Skeletal muscle satellite cell (primary cell): ENCODE results near the gene LTBP1.

ENCODE experiments used
- H3K27me3 ChIP-seq: 2 replicates; pipeline ENCODE4 v1.7.0; 2013; ENCODE audit warnings: low read length; ENCODE audit not compliant: control insufficient read depth, insufficient read depth
- H3K36me3 ChIP-seq: 2 replicates; pipeline ENCODE4 v1.7.0; 2013; ENCODE audit warnings: mild to moderate bottlenecking, control low read depth, low read length; ENCODE audit not compliant: insufficient read depth
- H3K4me1 ChIP-seq: 2 replicates; pipeline ENCODE4 v1.7.0; 2013; ENCODE audit warnings: low read length; ENCODE audit not compliant: control insufficient read depth, insufficient read depth
- H3K4me2 ChIP-seq: 2 replicates; pipeline ENCODE4 v1.7.0; 2013; ENCODE audit warnings: mild to moderate bottlenecking, low read length
- H3K4me3 ChIP-seq: 2 replicates; pipeline ENCODE4 v1.7.0; 2013; ENCODE audit warnings: low read length
- H3K9ac ChIP-seq: 2 replicates; pipeline ENCODE4 v1.7.0; 2013; ENCODE audit warnings: mild to moderate bottlenecking, low read depth, low read length, moderate library complexity
- H3K9me3 ChIP-seq: replicated peaks from 2 replicates; pipeline ENCODE4 v1.7.0; 2013; ENCODE audit warnings: mild to moderate bottlenecking, control low read depth, low read length

LTBP1 gene

DNA sequence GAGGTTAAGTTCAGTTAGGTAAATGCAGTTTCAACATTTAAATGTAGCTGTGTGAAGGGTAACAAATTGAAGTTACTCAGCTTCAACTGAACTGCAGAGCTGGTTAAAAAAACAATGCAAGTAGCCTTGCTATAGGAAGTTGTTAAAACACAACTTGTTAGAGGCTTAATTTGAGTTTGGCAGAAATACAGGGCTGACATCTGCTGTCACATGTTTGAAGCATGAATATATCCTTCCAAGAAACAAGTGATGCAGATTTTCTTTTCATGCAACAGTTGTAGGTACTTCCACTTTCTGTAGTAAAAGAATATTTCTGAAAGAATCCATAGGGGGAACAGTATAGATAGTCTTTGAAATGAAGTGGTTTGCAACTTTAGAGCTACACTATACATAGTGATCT lies 321.0 kb downstream of the LTBP1 start:
- peak overlapping the region; percentile 18 for H3K9ac ChIP-seq
- no peaks in the 10 kb centered on the region for H3K27me3 ChIP-seq
- peaks cover 7% of the 10 kb centered on the region for H3K9me3 ChIP-seq
- peaks cover 15% of the 10 kb centered on the region for H3K4me1 ChIP-seq
- H3K4me2 ChIP-seq: no peak overlapping the region
- H3K4me3 ChIP-seq: no peak overlapping the region
- peaks cover 55% of the 10 kb centered on the region for H3K36me3 ChIP-seq

DNA sequence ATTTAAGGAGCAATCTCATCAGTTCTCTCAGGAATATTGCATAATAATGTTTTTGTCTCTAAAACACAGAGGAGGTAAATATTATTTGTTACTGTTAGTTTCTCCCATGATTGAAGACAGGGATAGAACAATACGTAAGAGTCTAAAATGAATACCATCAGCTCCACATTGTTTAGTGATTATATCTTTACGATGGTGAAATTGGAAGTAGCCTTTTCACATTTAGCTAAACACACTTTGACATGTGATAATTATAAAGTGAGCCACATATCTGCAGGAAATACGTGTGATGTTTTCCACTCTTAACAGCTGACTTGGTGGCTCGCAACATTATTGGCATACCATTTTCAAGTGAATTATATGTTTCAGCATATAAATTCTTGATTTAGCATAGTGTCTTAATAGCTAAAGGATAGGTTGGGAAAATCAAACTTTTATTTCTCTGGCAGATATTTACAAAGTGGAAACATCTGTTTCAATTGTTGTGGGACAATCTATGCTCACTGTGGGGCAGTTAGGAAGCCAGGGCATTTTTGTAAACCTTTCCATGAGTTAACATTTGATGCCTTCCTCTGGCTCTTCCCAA lies 321.6 kb downstream of the LTBP1 start:
- Histone ChIP-seq H3K27me3 (no peaks in the 10 kb centered on the region), H3K4me1 (peaks cover 15% of the 10 kb centered on the region)

DNA sequence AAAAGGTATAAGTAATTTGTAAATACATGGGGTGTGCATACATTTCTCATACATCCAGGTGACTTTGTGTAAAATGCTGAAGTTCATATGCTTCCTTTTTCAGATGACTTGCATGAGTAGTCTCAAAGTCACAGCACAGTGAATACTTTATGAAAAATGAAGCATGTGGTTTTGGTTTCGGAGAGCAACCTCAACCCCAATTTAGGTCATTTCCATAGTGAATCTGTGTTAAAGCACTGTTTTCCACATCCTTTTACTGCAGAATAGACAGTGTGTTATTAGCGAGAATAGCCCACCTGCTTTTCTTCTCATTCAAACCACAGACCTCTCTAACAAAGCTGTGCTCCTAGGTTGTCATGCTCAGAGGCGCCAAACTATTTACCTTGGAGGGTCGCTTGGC lies 325.2 kb downstream of the LTBP1 start:
- Histone ChIP-seq H3K4me2 (no peak overlapping the region), H3K4me1 (peaks cover 30% of the 10 kb centered on the region), H3K9me3 (no peaks in the 10 kb centered on the region), H3K27me3 (no peaks in the 10 kb centered on the region), H3K36me3 (peaks cover 50% of the 10 kb centered on the region), H3K9ac (peak overlapping the region; percentile 69), H3K4me3 (no peak overlapping the region)

More for the DNA sequence above, 321.6 kb downstream of the LTBP1 start:
- H3K36me3 ChIP-seq: peaks cover 53% of the 10 kb centered on the region
- no peak overlapping the region for H3K4me2 ChIP-seq
- H3K9me3 ChIP-seq: peaks cover 7% of the 10 kb centered on the region
- H3K4me3 ChIP-seq: no peak overlapping the region
- peak overlapping the region; percentile 18 for H3K9ac ChIP-seq

DNA sequence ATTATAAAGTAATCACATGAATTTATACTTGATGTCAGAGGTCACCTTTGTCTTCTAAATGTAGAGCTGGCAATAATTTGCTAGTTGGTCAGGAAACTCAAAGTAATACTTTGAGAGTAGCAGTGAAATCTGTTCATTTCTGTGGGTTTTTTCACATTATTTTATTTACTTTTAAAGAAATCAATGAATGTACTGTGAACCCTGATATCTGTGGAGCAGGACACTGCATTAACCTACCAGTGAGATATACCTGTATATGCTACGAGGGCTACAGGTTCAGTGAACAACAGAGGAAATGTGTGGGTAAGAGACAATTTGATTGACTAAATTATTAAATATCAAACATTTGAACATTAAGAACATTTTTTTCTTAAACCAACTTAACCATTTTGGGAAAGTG lies 326.7 kb downstream of the LTBP1 start:
- H3K4me3 ChIP-seq: no peak overlapping the region
- H3K9me3 ChIP-seq: no peaks in the 10 kb centered on the region
- no peak overlapping the region for H3K9ac ChIP-seq
- peaks cover 47% of the 10 kb centered on the region for H3K36me3 ChIP-seq
- H3K27me3 ChIP-seq: no peaks in the 10 kb centered on the region
- no peak overlapping the region for H3K4me2 ChIP-seq
- peaks cover 27% of the 10 kb centered on the region for H3K4me1 ChIP-seq

DNA sequence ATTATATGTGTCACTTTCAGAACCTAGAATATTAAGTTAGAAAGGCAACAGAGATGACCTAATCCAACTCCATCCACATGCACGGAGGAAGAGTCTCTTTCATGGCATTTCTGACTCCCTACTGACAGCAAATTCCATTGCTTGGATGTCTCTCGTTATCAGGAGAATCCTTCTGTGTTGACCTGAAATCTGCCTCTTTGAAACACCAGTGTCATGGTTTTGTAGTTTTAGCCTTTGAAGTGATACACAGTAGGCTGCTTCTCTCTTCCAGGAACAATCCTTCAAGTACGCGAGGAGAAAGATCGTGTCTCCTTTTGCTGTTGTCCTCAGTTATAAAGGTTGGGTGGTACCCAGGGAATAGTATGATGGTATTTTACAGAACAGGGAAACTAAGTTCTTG lies 327.8 kb downstream of the LTBP1 start:
- H3K4me3 ChIP-seq: no peak overlapping the region
- no peak overlapping the region for H3K9ac ChIP-seq
- H3K9me3 ChIP-seq: no peaks in the 10 kb centered on the region
- no peak overlapping the region for H3K4me2 ChIP-seq
- H3K27me3 ChIP-seq: no peaks in the 10 kb centered on the region
- H3K36me3 ChIP-seq: peaks cover 43% of the 10 kb centered on the region
- peaks cover 30% of the 10 kb centered on the region for H3K4me1 ChIP-seq

DNA sequence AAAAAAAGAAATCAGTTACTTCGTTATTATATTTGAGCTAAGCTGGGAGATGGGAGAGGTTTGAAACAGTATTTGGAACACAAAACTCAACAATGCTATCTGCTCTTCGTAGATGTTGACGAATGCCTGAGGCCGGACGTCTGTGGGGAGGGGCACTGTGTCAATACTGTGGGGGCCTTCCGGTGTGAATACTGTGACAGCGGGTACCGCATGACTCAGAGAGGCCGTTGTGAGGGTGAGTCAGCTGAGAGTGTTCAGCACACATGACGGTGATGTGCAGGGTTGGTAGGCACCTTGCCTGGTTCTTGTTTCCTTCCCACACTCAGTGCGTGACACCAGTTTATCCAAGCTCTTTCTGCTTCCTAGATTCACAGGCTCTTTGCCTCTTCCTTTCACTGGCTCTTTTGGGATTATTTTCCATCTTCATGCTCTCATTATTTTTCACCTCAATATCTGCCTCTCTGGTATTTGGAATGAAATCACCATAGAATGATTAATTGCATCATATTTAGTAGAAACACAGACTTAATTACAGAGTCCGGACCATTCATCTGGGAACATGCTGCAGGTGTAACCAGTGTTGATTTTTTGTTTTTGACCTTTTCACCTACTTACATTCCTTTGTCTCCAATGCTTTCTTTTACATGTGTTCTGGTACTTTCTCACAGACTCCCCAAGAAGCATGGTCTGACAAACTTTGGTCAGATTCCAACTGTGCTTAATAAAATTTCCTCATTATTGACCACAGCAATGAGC lies 329.1 kb downstream of the LTBP1 start:
- H3K9me3 ChIP-seq: no peaks in the 10 kb centered on the region
- H3K4me2 ChIP-seq: peak overlapping the region; percentile 2
- H3K4me1 ChIP-seq: peaks cover 28% of the 10 kb centered on the region
- H3K4me3 ChIP-seq: no peak overlapping the region
- H3K27me3 ChIP-seq: no peaks in the 10 kb centered on the region
- peak overlapping the region; percentile 70 for H3K9ac ChIP-seq
- H3K36me3 ChIP-seq: peaks cover 56% of the 10 kb centered on the region

DNA sequence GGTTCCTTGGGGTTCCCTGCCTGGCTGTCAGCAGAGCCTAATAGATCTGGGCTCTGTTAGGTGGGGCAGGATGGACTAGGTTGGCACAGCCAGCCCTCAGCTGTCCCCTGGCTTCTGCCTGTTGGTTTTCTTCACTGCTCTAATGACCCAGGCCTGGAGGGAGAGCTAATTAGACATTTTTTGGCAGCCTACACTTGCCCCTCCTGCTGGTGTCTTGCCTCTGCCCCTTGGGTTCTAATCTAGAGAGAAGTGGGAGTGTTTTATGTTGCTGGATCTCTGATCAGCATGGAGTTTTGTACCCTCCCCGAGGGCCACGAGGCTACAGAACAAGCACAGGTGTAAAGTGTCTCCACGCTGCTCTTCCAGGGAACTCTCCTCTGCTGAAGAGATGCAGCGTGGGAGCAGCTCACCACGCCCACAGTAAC lies 330.3 kb downstream of the LTBP1 start:
- Histone ChIP-seq H3K4me1 (peaks cover 26% of the 10 kb centered on the region), H3K27me3 (no peaks in the 10 kb centered on the region), H3K9ac (peak overlapping the region; percentile 70), H3K9me3 (no peaks in the 10 kb centered on the region), H3K36me3 (peaks cover 61% of the 10 kb centered on the region), H3K4me2 (no peak overlapping the region), H3K4me3 (no peak overlapping the region)

DNA sequence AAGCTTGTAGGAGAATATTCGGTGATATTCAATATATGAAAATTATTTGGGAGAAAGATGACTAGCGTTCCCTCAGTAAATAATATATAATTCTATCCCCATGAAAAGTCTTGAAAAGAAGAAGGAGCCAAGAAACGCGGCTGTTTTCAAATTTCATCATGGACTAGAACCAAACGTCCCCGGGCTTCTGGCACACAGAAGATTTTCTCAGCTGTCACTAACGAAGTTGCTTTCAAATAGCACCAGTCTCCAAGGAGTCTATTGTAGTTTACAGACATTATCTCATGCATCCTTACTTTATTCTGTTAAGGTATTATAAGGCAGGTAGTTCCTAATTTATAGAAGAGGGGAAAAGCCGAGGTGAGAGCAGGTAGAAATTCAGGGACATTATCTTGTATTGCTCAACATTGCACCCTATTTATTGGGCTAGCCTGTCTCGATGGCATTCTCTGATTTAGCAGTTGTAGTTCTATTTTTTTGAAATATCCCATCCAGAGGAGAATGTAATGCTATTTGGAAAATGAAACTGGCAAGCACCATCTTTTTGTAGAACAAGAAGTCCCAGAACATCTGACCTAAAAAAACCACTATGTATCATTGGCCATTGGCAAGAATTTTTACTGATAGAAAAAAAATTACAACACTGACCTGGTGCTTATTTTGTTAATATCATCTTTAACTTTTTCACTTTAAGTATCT lies 331.6 kb downstream of the LTBP1 start:
- H3K36me3 ChIP-seq: peaks cover 61% of the 10 kb centered on the region

DNA sequence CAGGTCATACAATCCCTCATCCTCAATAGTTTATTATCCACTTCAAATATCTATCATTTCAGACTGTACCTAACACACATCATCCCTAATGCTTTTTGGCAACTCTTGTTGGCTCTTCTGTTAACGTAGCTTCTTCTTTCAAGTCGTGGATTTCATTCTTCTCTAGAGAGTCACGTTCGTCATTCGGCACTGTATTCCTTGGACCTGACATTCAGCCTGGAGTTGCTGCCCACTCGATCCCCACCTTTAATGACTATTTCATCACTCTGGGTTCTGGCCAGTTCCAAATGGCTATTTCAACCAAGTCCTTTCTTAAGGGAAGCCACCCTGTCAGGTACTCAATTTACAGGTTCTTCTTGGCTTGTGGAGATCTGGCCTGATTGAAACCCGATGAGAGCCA lies 337.5 kb downstream of the LTBP1 start:
- Histone ChIP-seq H3K9me3 (no peaks in the 10 kb centered on the region), H3K36me3 (peaks cover 72% of the 10 kb centered on the region), H3K4me3 (no peak overlapping the region), H3K4me2 (no peak overlapping the region), H3K27me3 (no peaks in the 10 kb centered on the region), H3K4me1 (no peaks in the 10 kb centered on the region), H3K9ac (no peak overlapping the region)

More for the DNA sequence above, 331.6 kb downstream of the LTBP1 start:
- peak overlapping the region; percentile 52 for H3K4me2 ChIP-seq
- no peaks in the 10 kb centered on the region for H3K27me3 ChIP-seq
- H3K9me3 ChIP-seq: no peaks in the 10 kb centered on the region
- no peak overlapping the region for H3K4me3 ChIP-seq
- H3K9ac ChIP-seq: peak overlapping the region; percentile 25
- peaks cover 26% of the 10 kb centered on the region for H3K4me1 ChIP-seq

DNA sequence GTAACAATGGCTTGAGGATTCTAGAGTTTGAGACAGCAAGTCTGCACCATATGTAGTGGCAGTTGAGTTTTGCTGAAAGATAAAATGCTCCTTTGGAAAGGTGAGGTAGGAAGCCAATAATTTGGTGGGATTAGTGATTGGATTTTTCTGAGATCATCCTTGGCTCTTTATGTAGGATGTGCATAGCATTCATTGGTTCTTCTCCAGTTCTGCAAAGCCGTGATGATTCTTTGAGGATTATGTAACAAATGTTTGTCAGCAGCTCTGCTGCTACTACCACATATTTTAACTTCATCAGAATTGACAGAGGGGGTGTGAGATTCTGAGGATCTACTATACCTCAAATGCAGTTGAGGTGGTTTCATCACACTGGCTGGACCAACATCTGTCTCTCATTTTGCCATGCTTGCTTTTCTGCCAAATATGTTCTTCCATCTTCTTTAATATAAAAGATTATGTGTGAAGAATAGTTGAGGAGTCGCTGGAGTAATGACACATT lies 340.8 kb downstream of the LTBP1 start:
- H3K4me2 ChIP-seq: no peak overlapping the region
- no peak overlapping the region for H3K4me3 ChIP-seq
- H3K9me3 ChIP-seq: no peaks in the 10 kb centered on the region
- H3K36me3 ChIP-seq: peaks cover 51% of the 10 kb centered on the region
- peaks cover 15% of the 10 kb centered on the region for H3K4me1 ChIP-seq
- no peak overlapping the region for H3K9ac ChIP-seq
- H3K27me3 ChIP-seq: no peaks in the 10 kb centered on the region

DNA sequence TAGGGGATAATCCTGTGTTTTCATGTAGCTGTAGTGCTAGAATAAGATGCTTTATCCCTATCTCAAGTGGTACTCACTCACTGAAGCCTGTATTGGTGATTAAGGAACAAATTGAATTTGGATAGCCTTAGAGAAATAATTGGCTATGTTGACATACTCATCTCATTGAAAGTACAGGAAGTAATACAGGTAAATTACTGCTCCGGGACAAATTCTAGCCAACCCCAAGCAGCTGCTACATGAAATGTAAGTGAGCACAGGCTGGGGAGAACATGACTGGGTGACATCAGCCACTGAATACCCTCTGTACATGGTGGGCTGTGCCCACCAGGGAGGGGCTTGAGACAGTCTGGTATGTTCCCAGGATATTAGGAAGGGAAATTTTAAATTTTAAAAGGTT lies 341.3 kb downstream of the LTBP1 start:
- H3K9ac ChIP-seq: no peak overlapping the region
- peaks cover 50% of the 10 kb centered on the region for H3K36me3 ChIP-seq
- H3K9me3 ChIP-seq: no peaks in the 10 kb centered on the region
- peaks cover 15% of the 10 kb centered on the region for H3K4me1 ChIP-seq
- no peaks in the 10 kb centered on the region for H3K27me3 ChIP-seq
- no peak overlapping the region for H3K4me2 ChIP-seq
- no peak overlapping the region for H3K4me3 ChIP-seq
